NB4 (cell line): Measurements from ENCODE around the gene CYB561D1.

ENCODE experiments used
- CTCF ChIP-seq: IDR thresholded peaks from one replicate; pipeline ENCODE4 v1.5.1; 2012; ENCODE audit warnings: low read depth, low read length
- POLR2A ChIP-seq: IDR thresholded peaks from 2 replicates; pipeline ENCODE4 v1.6.1; 2011; ENCODE audit warnings: mild to moderate bottlenecking; ENCODE audit not compliant: insufficient read length; ENCODE audit errors: extremely low read depth

- no peak for TF ChIP-seq POLR2A
- no peak for TF ChIP-seq CTCF
These were observed 11.1 kb downstream of the CYB561D1 start for GRCh38 chr1:109504974-109505373.
